Measurements from ENCODE around the gene DUOXA1.

DNA sequence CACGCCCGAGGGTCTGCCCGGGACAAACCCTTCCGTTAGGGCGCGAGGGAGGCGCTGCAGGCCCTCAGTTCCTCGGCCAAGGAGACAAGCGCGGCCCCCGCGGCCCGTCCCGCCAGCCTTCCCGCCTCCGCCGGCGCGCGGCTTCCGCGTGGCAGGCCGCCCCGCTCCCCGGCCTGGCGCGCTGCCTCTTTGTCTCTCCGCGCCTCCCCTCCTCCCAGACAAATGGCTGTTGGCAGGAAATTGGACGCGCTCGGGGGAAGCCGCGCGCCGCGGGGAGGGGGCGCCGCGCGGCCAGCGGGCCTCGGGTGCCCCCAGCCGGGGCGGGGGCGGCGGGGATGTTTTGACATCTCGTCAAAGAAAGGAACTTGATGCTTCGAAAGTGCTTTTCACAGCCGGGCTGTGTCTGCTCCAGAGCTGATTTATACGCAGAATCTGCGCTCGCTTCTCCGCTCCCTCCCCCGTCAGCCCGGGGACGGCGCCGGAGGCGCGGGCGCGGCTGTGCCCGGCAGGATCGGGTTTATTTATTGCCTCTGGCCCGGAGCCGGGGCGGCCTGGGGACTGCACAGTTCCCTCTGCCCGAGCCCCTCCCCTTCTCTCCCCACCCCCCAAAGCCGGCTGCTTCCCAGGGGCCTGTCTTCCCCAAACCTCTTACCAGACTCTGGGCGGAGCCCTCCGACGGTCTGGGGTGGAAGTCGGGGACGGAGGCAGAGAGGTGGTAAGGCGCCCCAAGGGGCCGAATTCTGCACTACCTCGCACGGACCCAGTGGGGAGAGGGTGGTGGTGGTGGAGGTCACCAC is 37.4 kb upstream of the DUOXA1 start:
- TF ChIP-seq REST (IDR thresholded peaks at IDR 0.05; ENCODE audit: insufficient read depth in 1 of 2, low read depth in 2 of 2, low read length in 2 of 2) (no peak), POLR2AphosphoS5 (IDR thresholded peaks at IDR 0.05; ENCODE audit: low read depth, low read length) (no peak), SIN3A (IDR thresholded peaks at IDR 0.05; ENCODE audit: borderline replicate concordance, insufficient read depth, low read length) (no peak), TAF1 (IDR thresholded peaks at IDR 0.05; ENCODE audit: borderline replicate concordance, insufficient read depth, low read length) (no peak)
